Measurements from ENCODE around the gene PCDHGA1. TPM values are rescaled to one million over a fixed set of nuclear protein-coding genes. Genes with fewer than 3 reads are reported as not detected.

Gene PCDHGA1
- total RNA-seq, 5 donors from 2014 or later (not counting 1 experiment from before 2014, with no cell fraction given) = 0.16 to 0.38 (median 0.31) TPM; not detected in 1

DNA sequence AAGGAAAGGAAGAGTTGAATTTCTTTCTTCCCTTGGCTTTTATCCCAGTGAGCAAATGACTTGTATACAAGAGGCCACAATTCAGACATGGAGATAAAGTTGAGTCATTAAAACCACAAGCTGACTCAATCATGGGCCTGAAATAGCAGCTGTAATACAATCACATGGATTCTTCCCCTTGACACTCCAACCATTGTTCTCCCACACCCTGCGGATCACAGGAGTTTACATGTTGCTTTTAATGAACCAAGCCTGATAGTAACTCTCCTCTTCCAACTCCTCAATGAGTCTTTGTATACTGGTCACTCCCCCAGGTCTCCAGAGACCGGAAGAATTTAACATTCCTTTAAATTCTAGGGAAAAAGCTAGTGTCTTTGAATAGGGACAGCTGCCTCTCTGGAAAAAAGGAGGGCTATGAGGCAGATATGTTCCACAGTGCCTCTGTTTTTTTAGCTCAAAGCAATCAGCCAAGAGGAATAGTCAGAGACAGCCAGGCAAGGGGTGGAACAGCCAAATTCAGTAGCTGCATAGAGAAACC is 191.0 kb downstream of the PCDHGA1 start:
- no peaks in the 10 kb centered on the region for H3K27me3 ChIP-seq (replicated peaks in 1 of 2; ENCODE audit: control insufficient read depth in 2 of 2, extremely low read depth in 1 of 2, insufficient read depth in 2 of 2, low read length in 1 of 2)
- no peak for ATAC-seq (replicated peaks in 1 of 4)
- Mint-ChIP-seq H3K4me1 (peaks cover 19 to 36% (median 35%) of the 10 kb centered on the region in 3 donors), H3K4me3 (no peak overlapping the region), H3K9me3 (no peaks in the 10 kb centered on the region), H3K27me3 (no peaks in the 10 kb centered on the region), H3K27ac (peak overlapping the region; percentile 41 to 78), H3K36me3 (peaks cover 78% of the 10 kb centered on the region)
- H3K4me3 ChIP-seq (ENCODE audit: control insufficient read depth in 1 of 2, extremely low read depth in 1 of 2, low read length in 1 of 2) = no peak overlapping the region
- no peaks in the 10 kb centered on the region for H3K9me3 ChIP-seq
- no CpG with 5 or more reads among the region's 2 CpGs for WGBS (ENCODE audit: insufficient coverage)
- no peak for DNase-seq
- H3K36me3 ChIP-seq (ENCODE audit: control insufficient read depth in 2 of 2, extremely low read depth in 1 of 2, insufficient read depth in 1 of 2, low read length in 1 of 2) = peaks cover 20 to 100% of the 10 kb centered on the region in 2 donors
- ChIA-PET POLR2A (interaction anchor here in 1 of 2 donors (0.6 kb wide), 1 partner anchor 29 kb away, joined by 3 read pairs; no protein-coding TSS in a partner anchor), CTCF (interaction anchor here (1.1 to 3.8 kb wide), 6 partner anchors 9 to 202 kb away, joined by 3 to 25 read pairs (median 5); partner anchors contain the start of gene PCDHGA10 (in 1 of the 2))
- H3K27ac ChIP-seq (ENCODE audit: low read length) = no peak overlapping the region
- no peaks in the 10 kb centered on the region for H3K4me1 ChIP-seq (ENCODE audit: control insufficient read depth in 1 of 2, extremely low read depth in 1 of 2, insufficient read depth in 2 of 2, low read length in 2 of 2)

- Histone ChIP-seq H3K4me1 (ENCODE audit: control insufficient read depth in 1 of 2, extremely low read depth in 1 of 2, insufficient read depth in 2 of 2, low read length in 2 of 2) (no peaks in the 10 kb centered on the region), H3K4me3 (ENCODE audit: control insufficient read depth in 1 of 2, extremely low read depth in 1 of 2, low read length in 1 of 2) (no peak overlapping the region), H3K36me3 (ENCODE audit: control insufficient read depth in 2 of 2, extremely low read depth in 1 of 2, insufficient read depth in 1 of 2, low read length in 1 of 2) (peaks cover 14 to 100% of the 10 kb centered on the region in 2 donors), H3K9me3 (no peaks in the 10 kb centered on the region), H3K27ac (ENCODE audit: low read length) (no peak overlapping the region), H3K27me3 (replicated peaks in 1 of 2; ENCODE audit: control insufficient read depth in 2 of 2, extremely low read depth in 1 of 2, insufficient read depth in 2 of 2, low read length in 1 of 2) (no peaks in the 10 kb centered on the region)
- ChIA-PET POLR2A (no interaction called here), CTCF (interaction anchor here (0.6 to 3.8 kb wide), 12 partner anchors 9 to 868 kb away, joined by 3 to 25 read pairs (median 4); partner anchors contain the start of genes PCDHGA10 (in 1 of the 2) and PCDHGA12 (in 1 of the 2))
- H3K4me3 Mint-ChIP-seq = no peak overlapping the region
- peaks cover 78% of the 10 kb centered on the region for H3K36me3 Mint-ChIP-seq
- no peaks in the 10 kb centered on the region for H3K27me3 Mint-ChIP-seq
- no CpG with 5 or more reads among the region's 2 CpGs for WGBS (ENCODE audit: insufficient coverage)
- peaks cover 16 to 36% (median 35%) of the 10 kb centered on the region in 3 donors for H3K4me1 Mint-ChIP-seq
- no peaks in the 10 kb centered on the region for H3K9me3 Mint-ChIP-seq
- DNase-seq (peak in 1 of 35 experiments; percentile 16), ATAC-seq (replicated peaks in 1 of 4) (no peak)
- peak overlapping the region; percentile 49 to 52 for H3K27ac Mint-ChIP-seq
Measured at GRCh38 chr5:141522301-141522700, 192.0 kb downstream of the PCDHGA1 start.

- Mint-ChIP-seq H3K27ac (no peak overlapping the region), H3K27me3 (no peaks in the 10 kb centered on the region), H3K9me3 (no peaks in the 10 kb centered on the region), H3K36me3 (peaks cover 67% of the 10 kb centered on the region), H3K4me1 (peaks cover 16 to 36% (median 35%) of the 10 kb centered on the region in 3 donors), H3K4me3 (no peak overlapping the region)
- Histone ChIP-seq H3K27ac (ENCODE audit: low read length) (no peak overlapping the region), H3K4me3 (ENCODE audit: control insufficient read depth in 1 of 2, extremely low read depth in 1 of 2, low read length in 1 of 2) (no peak overlapping the region), H3K27me3 (replicated peaks in 1 of 2; ENCODE audit: control insufficient read depth in 2 of 2, extremely low read depth in 1 of 2, insufficient read depth in 2 of 2, low read length in 1 of 2) (no peaks in the 10 kb centered on the region), H3K9me3 (no peaks in the 10 kb centered on the region), H3K36me3 (ENCODE audit: control insufficient read depth in 2 of 2, extremely low read depth in 1 of 2, insufficient read depth in 1 of 2, low read length in 1 of 2) (peaks cover 14 to 100% of the 10 kb centered on the region in 2 donors), H3K4me1 (ENCODE audit: control insufficient read depth in 1 of 2, extremely low read depth in 1 of 2, insufficient read depth in 2 of 2, low read length in 2 of 2) (no peaks in the 10 kb centered on the region)
- 89% methylated on average over 2 of the region's 8 CpGs for WGBS (ENCODE audit: insufficient coverage)
- ATAC-seq (replicated peaks in 1 of 4) (no peak), DNase-seq (no peak)
- CTCF ChIA-PET = interaction anchor here (0.8 to 3.8 kb wide), 18 partner anchors 9 to 204 kb away, joined by 3 to 25 read pairs (median 6); partner anchors contain the start of genes PCDHGA10 (in 2 of the 2), PCDHGA12 (in 1 of the 2), PCDHGB3 (in 1 of the 2) and PCDHGB5 (in 1 of the 2)
- POLR2A ChIA-PET = no interaction called here
Measured at GRCh38 chr5:141523991-141524390, 193.7 kb downstream of the PCDHGA1 start.

DNA sequence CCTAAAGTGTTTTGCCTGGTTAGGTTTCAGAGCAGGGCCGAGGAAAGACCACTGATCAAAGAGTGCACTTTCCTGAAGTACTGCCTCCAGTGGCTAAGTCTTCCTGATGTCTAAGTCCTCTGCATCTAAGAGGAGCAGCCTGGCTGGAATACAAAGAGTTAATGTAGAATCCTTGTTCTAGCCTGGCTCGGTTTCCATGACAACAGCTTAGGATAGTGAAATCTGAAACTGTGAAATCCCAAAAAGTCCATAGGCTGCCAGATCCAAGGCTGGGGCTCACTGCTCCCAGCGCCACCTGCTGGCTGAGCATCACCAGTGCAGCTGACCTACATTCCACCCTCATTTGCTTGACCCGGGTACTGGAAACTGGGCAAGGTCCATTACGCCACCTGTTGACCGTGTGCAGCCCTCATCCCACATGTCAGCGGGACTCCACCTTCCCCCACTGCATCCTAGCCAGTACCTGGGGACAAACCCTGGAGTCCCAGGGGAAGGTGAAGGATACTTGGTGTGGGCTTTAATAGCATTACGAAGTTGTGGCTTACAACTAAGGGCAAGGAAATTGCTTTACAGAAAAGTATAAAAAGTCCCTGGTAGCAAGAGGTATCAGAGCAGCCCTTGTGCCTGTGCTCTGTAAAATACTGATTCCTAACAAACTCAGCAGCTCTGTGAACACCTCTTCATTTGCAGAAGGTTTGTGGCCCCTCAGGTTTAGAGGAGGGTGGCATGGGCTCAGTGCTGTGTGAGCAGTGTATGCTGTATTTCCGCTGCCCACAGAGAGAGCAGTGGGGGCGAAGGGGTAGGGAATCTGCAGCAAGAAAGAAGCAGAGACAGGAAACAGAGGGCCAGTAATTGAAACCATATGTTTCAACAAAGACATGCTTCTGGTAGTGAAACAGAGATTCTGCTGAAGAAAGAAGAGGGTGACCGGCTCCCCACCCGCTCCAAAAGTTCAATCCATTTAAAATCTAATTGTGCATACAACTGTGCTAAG is 194.6 kb downstream of the PCDHGA1 start:
- ChIA-PET POLR2A (no interaction called here), CTCF (interaction anchor here (0.8 to 3.8 kb wide), 17 partner anchors 9 to 205 kb away, joined by 3 to 25 read pairs (median 6); partner anchors contain the start of genes PCDHGA10 (in 2 of the 2), PCDHGA12 (in 1 of the 2), PCDHGB3 (in 1 of the 2) and PCDHGB5 (in 1 of the 2))
- no peak overlapping the region for H3K4me3 Mint-ChIP-seq
- H3K36me3 Mint-ChIP-seq = peaks cover 57% of the 10 kb centered on the region
- DNase-seq (peak in 27 of 35 experiments; percentile 8 to 73 (median 33)), ATAC-seq (replicated peaks in 1 of 4) (peak; percentile 75 to 77 (median 76))
- Histone ChIP-seq H3K27me3 (replicated peaks in 1 of 2; ENCODE audit: control insufficient read depth in 2 of 2, extremely low read depth in 1 of 2, insufficient read depth in 2 of 2, low read length in 1 of 2) (no peaks in the 10 kb centered on the region), H3K36me3 (ENCODE audit: control insufficient read depth in 2 of 2, extremely low read depth in 1 of 2, insufficient read depth in 1 of 2, low read length in 1 of 2) (peaks cover 13 to 100% of the 10 kb centered on the region in 2 donors), H3K27ac (ENCODE audit: low read length) (peak overlapping the region; percentile 25), H3K4me3 (ENCODE audit: control insufficient read depth in 1 of 2, extremely low read depth in 1 of 2, low read length in 1 of 2) (no peak overlapping the region), H3K9me3 (no peaks in the 10 kb centered on the region), H3K4me1 (ENCODE audit: control insufficient read depth in 1 of 2, extremely low read depth in 1 of 2, insufficient read depth in 2 of 2, low read length in 2 of 2) (no peaks in the 10 kb centered on the region)
- peak overlapping the region; percentile 41 to 53 for H3K27ac Mint-ChIP-seq
- no peaks in the 10 kb centered on the region for H3K9me3 Mint-ChIP-seq
- 47% methylated on average over 5 of the region's 12 CpGs for whole genome bisulfite sequencing (ENCODE audit: insufficient coverage)
- no peaks in the 10 kb centered on the region for H3K27me3 Mint-ChIP-seq
- H3K4me1 Mint-ChIP-seq = peaks cover 16 to 36% (median 35%) of the 10 kb centered on the region in 3 donors

DNA sequence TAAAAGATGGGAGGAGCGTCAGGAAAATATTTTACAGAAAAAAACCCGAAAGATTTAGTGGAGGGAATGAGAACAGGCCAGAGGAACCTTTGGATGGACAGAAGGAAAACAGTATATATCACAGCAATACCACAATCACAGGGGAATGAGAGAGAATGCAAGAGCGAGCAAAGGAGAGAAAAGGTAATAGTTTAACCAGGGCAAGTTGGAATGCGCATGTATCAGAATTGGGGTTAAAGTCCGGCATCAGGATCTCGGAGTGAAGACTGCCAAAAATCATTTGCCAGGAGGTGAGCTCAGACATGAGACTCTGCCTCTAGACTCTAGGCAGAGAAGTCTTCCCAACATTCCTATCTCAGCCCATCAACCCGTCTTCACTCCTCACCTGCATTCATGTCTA is 195.3 kb downstream of the PCDHGA1 start:
- Mint-ChIP-seq H3K27ac (peak overlapping the region in 1 of 2 donors; percentile 55), H3K4me3 (no peak overlapping the region), H3K9me3 (no peaks in the 10 kb centered on the region), H3K36me3 (peaks cover 50% of the 10 kb centered on the region), H3K4me1 (peaks cover 16 to 36% (median 35%) of the 10 kb centered on the region in 3 donors), H3K27me3 (no peaks in the 10 kb centered on the region)
- POLR2A ChIA-PET = no interaction called here
- 95% methylated on average over 4 of the region's 7 CpGs for WGBS (ENCODE audit: insufficient coverage)
- no peak overlapping the region for H3K27ac ChIP-seq (ENCODE audit: low read length)
- H3K27me3 ChIP-seq (replicated peaks in 1 of 2; ENCODE audit: control insufficient read depth in 2 of 2, extremely low read depth in 1 of 2, insufficient read depth in 2 of 2, low read length in 1 of 2) = no peaks in the 10 kb centered on the region
- no peak overlapping the region for H3K4me3 ChIP-seq (ENCODE audit: control insufficient read depth in 1 of 2, extremely low read depth in 1 of 2, low read length in 1 of 2)
- no peaks in the 10 kb centered on the region for H3K9me3 ChIP-seq
- H3K4me1 ChIP-seq (ENCODE audit: control insufficient read depth in 1 of 2, extremely low read depth in 1 of 2, insufficient read depth in 2 of 2, low read length in 2 of 2) = no peaks in the 10 kb centered on the region
- H3K36me3 ChIP-seq (ENCODE audit: control insufficient read depth in 2 of 2, extremely low read depth in 1 of 2, insufficient read depth in 1 of 2, low read length in 1 of 2) = peaks cover 16 to 99% of the 10 kb centered on the region in 2 donors
- CTCF ChIA-PET = interaction anchor here in 1 of 2 donors (1.5 to 2.1 kb wide), 2 partner anchors 11 to 113 kb away, joined by 3 to 6 read pairs; partner anchors contain the start of gene PCDHGA10
- no peak for ATAC-seq (replicated peaks in 1 of 4)
- DNase-seq = no peak

GRCh38 chr5:141527426-141527825 is 197.1 kb downstream of the PCDHGA1 start:
- no peak overlapping the region for H3K4me3 Mint-ChIP-seq
- 60% methylated on average over 1 of the region's 1 CpG for WGBS (ENCODE audit: insufficient coverage)
- peak overlapping the region; percentile 30 to 32 for H3K27ac Mint-ChIP-seq
- H3K9me3 ChIP-seq = no peaks in the 10 kb centered on the region
- H3K36me3 Mint-ChIP-seq = peaks cover 35% of the 10 kb centered on the region
- peaks cover 16 to 99% of the 10 kb centered on the region in 2 donors for H3K36me3 ChIP-seq (ENCODE audit: control insufficient read depth in 2 of 2, extremely low read depth in 1 of 2, insufficient read depth in 1 of 2, low read length in 1 of 2)
- no peaks in the 10 kb centered on the region for H3K4me1 ChIP-seq (ENCODE audit: control insufficient read depth in 1 of 2, extremely low read depth in 1 of 2, insufficient read depth in 2 of 2, low read length in 2 of 2)
- no peak for DNase-seq
- no peaks in the 10 kb centered on the region for H3K9me3 Mint-ChIP-seq
- no peak for ATAC-seq (replicated peaks in 1 of 4)
- no peaks in the 10 kb centered on the region for H3K27me3 ChIP-seq (replicated peaks in 1 of 2; ENCODE audit: control insufficient read depth in 2 of 2, extremely low read depth in 1 of 2, insufficient read depth in 2 of 2, low read length in 1 of 2)
- no peaks in the 10 kb centered on the region for H3K27me3 Mint-ChIP-seq
- H3K27ac ChIP-seq (ENCODE audit: low read length) = no peak overlapping the region
- CTCF ChIA-PET = interaction anchor here (0.6 to 1.6 kb wide), 4 partner anchors 37 to 207 kb away, joined by 4 to 6 read pairs (median 4); partner anchors contain the start of gene TAF7 (in 1 of the 2)
- POLR2A ChIA-PET = interaction anchor here (0.5 to 0.7 kb wide), 3 partner anchors 111 to 297 kb away, joined by 3 to 13 read pairs (median 4); no protein-coding TSS in a partner anchor
- H3K4me1 Mint-ChIP-seq = peaks cover 16 to 25% (median 24%) of the 10 kb centered on the region in 3 donors
- no peak overlapping the region for H3K4me3 ChIP-seq (ENCODE audit: control insufficient read depth in 1 of 2, extremely low read depth in 1 of 2, low read length in 1 of 2)

Data from T-cell (primary cell).